HL-60 (cell line): Measurements from ENCODE around the gene PPP1R1B.

ENCODE experiments used
- DNase-seq, 2 experiments: peaks; one replicate each; pipeline ENCODE4 v3.0.0-alpha.2; 2010 to 2020; ENCODE audit warnings: low read depth in 1 of 2, low spot score in 1 of 2
- H3K27ac ChIP-seq: fragments of 250-450 bp; sonication (Bioruptor Pico); replicated peaks from 2 replicates; pipeline ENCODE4 v1.5.1; 2020; ENCODE audit warnings: mild to moderate bottlenecking, moderate library complexity
- H3K27me3 ChIP-seq: fragments of 250-450 bp; sonication (Bioruptor Pico); 2 replicates; pipeline ENCODE4 v1.5.1; 2021; ENCODE audit warnings: mild to moderate bottlenecking, moderate library complexity; ENCODE audit not compliant: insufficient read depth, poor library complexity, severe bottlenecking
- H3K4me3 ChIP-seq: replicated peaks from 2 replicates; pipeline ENCODE4 v1.5.1; 2011; ENCODE audit warnings: mild to moderate bottlenecking, control low read depth, low read length; ENCODE audit not compliant: insufficient read depth
- GABPA ChIP-seq: IDR thresholded peaks from 2 replicates; pipeline ENCODE4 v1.6.1; 2012; ENCODE audit warnings: low read depth
- POLR2AphosphoS5 ChIP-seq: IDR thresholded peaks from 2 replicates; pipeline ENCODE4 v1.6.1; 2012; ENCODE audit warnings: low read depth
- SPI1 ChIP-seq: IDR thresholded peaks from 2 replicates; pipeline ENCODE4 v1.6.1; 2012; ENCODE audit warnings: low read depth, mild to moderate bottlenecking, borderline replicate concordance
- TF ChIP-seq, protein P1 (sequence below): IDR thresholded peaks from 2 replicates; pipeline ENCODE4 v1.6.1; 2012; ENCODE audit warnings: low read depth; ENCODE audit not compliant: insufficient replicate concordance
- TF ChIP-seq, protein P2 (sequence below): IDR thresholded peaks from one replicate; pipeline ENCODE4 v1.5.1; 2011; ENCODE audit warnings: low read length, control low read depth, inconsistent platforms; ENCODE audit not compliant: insufficient read depth

The PPP1R1B gene

DNA sequence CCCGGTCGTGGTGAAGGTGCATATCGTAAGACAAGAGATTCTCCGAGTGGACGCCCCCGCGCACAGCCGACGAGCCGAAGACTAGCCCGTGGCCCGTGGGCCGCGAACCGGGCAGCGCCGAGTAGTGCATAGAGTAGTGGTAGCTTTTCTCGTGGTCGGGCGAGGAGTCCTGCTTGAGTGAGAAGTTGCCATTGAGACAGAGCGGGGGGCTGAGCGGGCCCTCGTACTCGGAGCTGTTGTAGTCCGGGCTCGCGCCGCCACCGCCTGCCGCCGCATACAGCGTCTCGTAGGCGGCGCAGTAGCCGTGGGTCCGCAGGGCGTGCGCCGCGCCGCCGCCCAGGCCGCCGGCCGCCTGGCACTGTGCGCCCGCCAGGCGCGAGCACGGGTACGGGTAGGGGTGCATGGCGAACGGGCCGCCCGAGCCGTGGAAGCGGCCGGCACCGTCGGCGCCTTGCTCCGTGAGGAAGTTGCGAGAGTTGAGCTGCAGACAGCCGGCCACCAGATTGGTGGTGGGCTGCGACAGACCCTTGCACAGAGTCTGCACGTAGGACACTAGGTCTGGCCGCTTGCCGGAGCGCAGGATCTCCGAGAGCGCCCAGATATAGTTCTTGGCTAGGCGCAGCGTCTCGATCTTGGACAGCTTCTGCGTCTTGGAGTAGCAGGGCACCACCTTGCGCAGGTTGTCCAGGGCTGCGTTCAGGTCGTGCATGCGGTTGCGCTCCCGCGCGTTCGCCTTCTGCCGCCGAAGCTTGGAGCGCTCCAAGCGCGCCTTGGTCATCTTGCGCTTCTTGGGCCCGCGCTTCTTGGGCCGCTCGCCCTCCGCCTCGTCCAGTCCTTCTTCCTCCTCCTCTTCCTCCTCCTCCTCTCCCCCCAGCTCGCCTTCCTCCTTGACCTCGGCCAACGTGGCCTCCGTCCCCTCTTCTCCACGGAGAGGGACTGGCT lies 21.0 kb upstream of the PPP1R1B start:
- no peak for DNase-seq
- TF ChIP-seq POLR2AphosphoS5 (no peak), SPI1 (no peak), GABPA (no peak)
- TF ChIP-seq, protein P1, sequence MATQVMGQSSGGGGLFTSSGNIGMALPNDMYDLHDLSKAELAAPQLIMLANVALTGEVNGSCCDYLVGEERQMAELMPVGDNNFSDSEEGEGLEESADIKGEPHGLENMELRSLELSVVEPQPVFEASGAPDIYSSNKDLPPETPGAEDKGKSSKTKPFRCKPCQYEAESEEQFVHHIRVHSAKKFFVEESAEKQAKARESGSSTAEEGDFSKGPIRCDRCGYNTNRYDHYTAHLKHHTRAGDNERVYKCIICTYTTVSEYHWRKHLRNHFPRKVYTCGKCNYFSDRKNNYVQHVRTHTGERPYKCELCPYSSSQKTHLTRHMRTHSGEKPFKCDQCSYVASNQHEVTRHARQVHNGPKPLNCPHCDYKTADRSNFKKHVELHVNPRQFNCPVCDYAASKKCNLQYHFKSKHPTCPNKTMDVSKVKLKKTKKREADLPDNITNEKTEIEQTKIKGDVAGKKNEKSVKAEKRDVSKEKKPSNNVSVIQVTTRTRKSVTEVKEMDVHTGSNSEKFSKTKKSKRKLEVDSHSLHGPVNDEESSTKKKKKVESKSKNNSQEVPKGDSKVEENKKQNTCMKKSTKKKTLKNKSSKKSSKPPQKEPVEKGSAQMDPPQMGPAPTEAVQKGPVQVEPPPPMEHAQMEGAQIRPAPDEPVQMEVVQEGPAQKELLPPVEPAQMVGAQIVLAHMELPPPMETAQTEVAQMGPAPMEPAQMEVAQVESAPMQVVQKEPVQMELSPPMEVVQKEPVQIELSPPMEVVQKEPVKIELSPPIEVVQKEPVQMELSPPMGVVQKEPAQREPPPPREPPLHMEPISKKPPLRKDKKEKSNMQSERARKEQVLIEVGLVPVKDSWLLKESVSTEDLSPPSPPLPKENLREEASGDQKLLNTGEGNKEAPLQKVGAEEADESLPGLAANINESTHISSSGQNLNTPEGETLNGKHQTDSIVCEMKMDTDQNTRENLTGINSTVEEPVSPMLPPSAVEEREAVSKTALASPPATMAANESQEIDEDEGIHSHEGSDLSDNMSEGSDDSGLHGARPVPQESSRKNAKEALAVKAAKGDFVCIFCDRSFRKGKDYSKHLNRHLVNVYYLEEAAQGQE = no peak
- TF ChIP-seq, protein P2, sequence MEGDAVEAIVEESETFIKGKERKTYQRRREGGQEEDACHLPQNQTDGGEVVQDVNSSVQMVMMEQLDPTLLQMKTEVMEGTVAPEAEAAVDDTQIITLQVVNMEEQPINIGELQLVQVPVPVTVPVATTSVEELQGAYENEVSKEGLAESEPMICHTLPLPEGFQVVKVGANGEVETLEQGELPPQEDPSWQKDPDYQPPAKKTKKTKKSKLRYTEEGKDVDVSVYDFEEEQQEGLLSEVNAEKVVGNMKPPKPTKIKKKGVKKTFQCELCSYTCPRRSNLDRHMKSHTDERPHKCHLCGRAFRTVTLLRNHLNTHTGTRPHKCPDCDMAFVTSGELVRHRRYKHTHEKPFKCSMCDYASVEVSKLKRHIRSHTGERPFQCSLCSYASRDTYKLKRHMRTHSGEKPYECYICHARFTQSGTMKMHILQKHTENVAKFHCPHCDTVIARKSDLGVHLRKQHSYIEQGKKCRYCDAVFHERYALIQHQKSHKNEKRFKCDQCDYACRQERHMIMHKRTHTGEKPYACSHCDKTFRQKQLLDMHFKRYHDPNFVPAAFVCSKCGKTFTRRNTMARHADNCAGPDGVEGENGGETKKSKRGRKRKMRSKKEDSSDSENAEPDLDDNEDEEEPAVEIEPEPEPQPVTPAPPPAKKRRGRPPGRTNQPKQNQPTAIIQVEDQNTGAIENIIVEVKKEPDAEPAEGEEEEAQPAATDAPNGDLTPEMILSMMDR = no peak
- Histone ChIP-seq H3K27me3 (peaks cover 79% of the 10 kb centered on the region), H3K27ac (no peak overlapping the region), H3K4me3 (no peak overlapping the region)

DNA sequence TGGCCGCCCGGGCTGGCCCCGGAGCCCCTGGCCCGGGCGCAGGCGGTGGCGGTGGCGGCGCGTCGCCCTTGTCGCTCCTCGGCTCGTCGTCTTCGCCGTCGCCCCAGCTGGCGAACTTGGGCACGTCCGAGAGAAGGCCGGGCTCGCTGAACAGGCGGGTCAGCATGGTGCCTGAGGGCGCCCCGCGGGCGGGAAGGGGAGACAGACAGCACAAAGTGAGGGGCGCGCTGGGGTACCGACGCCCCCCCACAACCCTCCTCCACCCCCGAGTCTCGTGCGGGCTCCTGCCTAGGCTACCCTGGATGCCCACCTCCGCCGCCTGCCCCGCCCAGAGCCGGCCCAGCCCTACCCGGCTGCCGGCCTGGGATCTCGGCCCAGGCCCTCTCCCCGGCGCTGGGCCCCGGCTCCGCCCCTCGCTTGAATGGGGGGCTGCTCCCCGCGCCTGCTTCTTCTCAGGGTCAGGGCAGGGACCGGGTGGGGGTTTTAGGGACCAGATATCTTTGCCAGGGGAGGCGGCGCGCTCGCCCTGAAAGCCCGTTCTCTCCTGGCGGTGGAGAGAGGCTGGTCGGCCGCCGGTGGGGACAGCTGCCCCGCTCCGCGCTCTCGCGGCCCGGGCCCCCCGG lies 20.2 kb upstream of the PPP1R1B start:
- DNase-seq = no peak
- Histone ChIP-seq H3K4me3 (no peak overlapping the region), H3K27me3 (peaks cover 72% of the 10 kb centered on the region), H3K27ac (no peak overlapping the region)
- TF ChIP-seq, protein P2 = no peak
- no peak for TF ChIP-seq GABPA
- TF ChIP-seq SPI1 = no peak
- TF ChIP-seq POLR2AphosphoS5 = no peak
- TF ChIP-seq, protein P1 = no peak

DNA sequence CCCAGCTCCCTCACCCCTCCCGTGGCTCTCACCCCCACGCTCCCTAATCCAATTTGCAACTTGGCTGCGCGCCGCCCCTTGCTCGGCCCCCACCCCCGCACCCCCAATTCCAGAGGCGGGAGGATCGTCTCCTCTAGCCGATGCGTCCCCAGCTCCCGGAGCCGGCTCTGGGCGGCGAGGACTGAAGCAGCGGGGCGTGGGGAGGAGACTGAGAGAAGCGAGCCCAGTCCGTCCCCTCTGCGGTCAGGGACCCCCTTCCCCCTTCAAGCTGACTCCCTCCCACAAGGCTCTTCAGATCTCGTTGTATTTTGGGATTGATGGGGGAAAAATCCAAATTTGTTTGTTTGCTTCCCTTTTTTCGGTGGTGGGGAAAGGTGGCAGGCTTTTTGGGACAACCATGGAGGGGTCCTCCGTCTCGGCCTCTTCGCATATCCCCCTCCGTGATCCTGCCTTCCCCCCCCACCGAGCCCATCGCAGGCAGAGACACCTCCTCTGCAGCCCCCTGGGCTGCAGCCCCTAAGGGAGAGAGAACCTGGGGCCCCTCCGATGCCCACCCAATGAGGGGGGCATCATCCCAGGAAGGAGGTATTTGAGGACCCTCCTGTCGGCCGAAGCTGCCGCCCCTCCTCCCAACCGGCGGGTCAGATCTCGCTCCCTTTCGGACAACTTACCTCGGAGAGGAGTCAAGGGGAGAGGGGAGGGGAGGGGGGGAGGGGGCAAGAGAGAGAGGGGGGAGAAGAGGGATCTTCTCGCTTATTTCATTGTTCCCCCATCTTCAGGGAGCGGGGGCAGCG lies 19.5 kb upstream of the PPP1R1B start:
- no peak for DNase-seq
- TF ChIP-seq POLR2AphosphoS5 = no peak
- TF ChIP-seq, protein P2 = no peak
- no peak for TF ChIP-seq SPI1
- TF ChIP-seq, protein P1 = no peak
- TF ChIP-seq GABPA = no peak
- H3K27me3 ChIP-seq = peaks cover 65% of the 10 kb centered on the region
- no peak overlapping the region for H3K27ac ChIP-seq
- H3K4me3 ChIP-seq = no peak overlapping the region
